Activated CD4-positive, alpha-beta T cell treated with anti-CD3 and anti-CD28 coated beads, Interleukin-2, amount 50 U/mL, for 4 hours (primary cell): ENCODE data around the gene TRPM3.

ENCODE experiments used
- DNase-seq, 2 experiments: peaks; one replicate each; pipeline ENCODE4 v3.0.0-alpha.2; 2020

TRPM3 gene

GRCh38 chr9:71121275-71122021 lies at the start of gene TRPM3:
TSS of gene TRPM3 (minus strand) at chr9:71121621. CDS start at chr9:71121354, 267 bp downstream.
- DNase-seq, result no peak

GRCh38 chr9:71168418-71168817 lies 47.0 kb upstream of the TRPM3 start:
- DNase-seq, result no peak

GRCh38 chr9:71162126-71162525 lies 40.7 kb upstream of the TRPM3 start:
- DNase-seq, result no peak

- no peak for DNase-seq
Measured at GRCh38 chr9:71157731-71158130, 36.3 kb upstream of the TRPM3 start.

- DNase-seq, result no peak
Measured at GRCh38 chr9:71147368-71147767, 25.9 kb upstream of the TRPM3 start.

- no peak for DNase-seq
Measured at GRCh38 chr9:71146511-71146910, 25.1 kb upstream of the TRPM3 start.

GRCh38 chr9:71145179-71145578 lies 23.8 kb upstream of the TRPM3 start:
- DNase-seq, result no peak

GRCh38 chr9:71144495-71144894 lies 23.1 kb upstream of the TRPM3 start:
- DNase-seq, result no peak

- no peak for DNase-seq
Measured at GRCh38 chr9:71136696-71137095, 15.3 kb upstream of the TRPM3 start.

GRCh38 chr9:71131145-71131544 lies 9.7 kb upstream of the TRPM3 start:
- DNase-seq, result no peak

GRCh38 chr9:71130521-71130920 lies 9.1 kb upstream of the TRPM3 start:
- no peak for DNase-seq

- no peak for DNase-seq
Measured at GRCh38 chr9:71128796-71129195, 7.4 kb upstream of the TRPM3 start.

- no peak for DNase-seq
Measured at GRCh38 chr9:71127301-71127700, 5.9 kb upstream of the TRPM3 start.

GRCh38 chr9:71122421-71122820 lies 1.0 kb upstream of the TRPM3 start:
- DNase-seq, result no peak

GRCh38 chr9:71122022-71122275 lies 528 bp upstream of the TRPM3 start:
- no peak for DNase-seq

GRCh38 chr9:71120501-71121247 lies 747 bp downstream of the TRPM3 start:
- no peak for DNase-seq

GRCh38 chr9:71119746-71120145 lies 1.7 kb downstream of the TRPM3 start:
- no peak for DNase-seq

GRCh38 chr9:71118324-71118723 lies 3.1 kb downstream of the TRPM3 start:
- no peak for DNase-seq

- DNase-seq, result no peak
Measured at GRCh38 chr9:71115448-71115975, 5.9 kb downstream of the TRPM3 start.

- no peak for DNase-seq
Measured at GRCh38 chr9:71112866-71113265, 8.6 kb downstream of the TRPM3 start.

GRCh38 chr9:71108937-71109336 lies 12.5 kb downstream of the TRPM3 start:
- DNase-seq, result no peak

GRCh38 chr9:71106992-71107391 lies 14.4 kb downstream of the TRPM3 start:
- DNase-seq, result no peak

GRCh38 chr9:71105192-71105591 lies 16.2 kb downstream of the TRPM3 start:
- no peak for DNase-seq

- DNase-seq, result no peak
Measured at GRCh38 chr9:71098801-71099200, 22.6 kb downstream of the TRPM3 start.

- DNase-seq, result no peak
Measured at GRCh38 chr9:71097671-71098070, 23.8 kb downstream of the TRPM3 start.
